HG02885 (cell line): Measurements from ENCODE around the gene MYL12B.
"Not testable (repeated sequence)": the region's sequence is repeated elsewhere in the genome, so short reads cannot be mapped to it uniquely, and the experiment has no call there.

ENCODE experiments used
- ATAC-seq: cut with Tn5 transposase; IDR thresholded peaks from one replicate; pipeline ENCODE4 v1.9.1; 2021; ENCODE audit warnings: mild to moderate bottlenecking; ENCODE audit not compliant: unreplicated experiment, poor library complexity

Gene MYL12B

DNA sequence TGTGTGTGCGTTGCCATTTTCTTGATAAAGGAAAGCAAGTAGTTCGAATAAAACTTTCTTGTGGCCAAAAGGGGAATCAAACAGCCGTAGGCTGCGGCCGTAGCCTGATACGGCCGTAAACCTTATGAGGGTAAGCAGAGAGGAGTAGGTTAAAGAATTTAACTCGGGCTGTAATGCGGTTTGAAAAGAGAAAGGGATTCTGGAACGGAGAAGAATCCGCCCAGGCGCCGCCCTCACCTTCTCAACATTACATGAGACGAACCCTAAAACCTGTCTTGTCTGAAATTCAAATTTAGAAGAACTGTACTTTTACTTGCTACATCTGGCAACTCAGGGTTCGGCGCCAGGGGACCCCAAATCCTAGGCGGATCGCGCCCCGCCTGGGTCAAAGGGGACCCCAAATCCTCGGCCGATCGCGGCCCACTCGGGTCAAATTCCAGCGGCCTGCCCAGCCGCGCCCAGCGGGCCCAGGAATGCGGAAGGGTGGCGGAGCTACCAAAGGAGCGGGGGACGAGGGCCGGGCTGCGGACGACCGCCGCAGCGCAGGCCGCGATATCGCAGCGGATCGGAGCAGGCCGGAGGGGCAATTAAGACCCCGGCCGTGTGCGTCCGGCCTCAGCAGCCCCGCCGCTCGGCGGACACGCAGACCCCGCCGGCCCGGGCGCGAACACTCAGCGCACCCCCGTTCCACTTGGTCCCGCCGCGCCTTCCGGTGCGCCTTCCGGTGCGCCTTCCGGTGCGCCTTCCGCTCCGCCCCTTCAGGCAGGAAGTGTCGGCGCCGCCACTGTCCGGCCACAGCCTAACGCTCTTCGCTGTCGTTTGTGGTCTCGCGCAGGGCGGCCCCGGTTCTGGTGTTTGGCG, at the start of gene MYL12B:
MYL12B (plus strand) TSS at position 761 of the 861 bp plus-strand sequence. CDS start 10,766 bp downstream, outside the sequence.
- peak; percentile 88 for ATAC-seq

- no peak for ATAC-seq
These were observed 49.3 kb upstream of the MYL12B start for GRCh38 chr18:3212657-3213056.

DNA sequence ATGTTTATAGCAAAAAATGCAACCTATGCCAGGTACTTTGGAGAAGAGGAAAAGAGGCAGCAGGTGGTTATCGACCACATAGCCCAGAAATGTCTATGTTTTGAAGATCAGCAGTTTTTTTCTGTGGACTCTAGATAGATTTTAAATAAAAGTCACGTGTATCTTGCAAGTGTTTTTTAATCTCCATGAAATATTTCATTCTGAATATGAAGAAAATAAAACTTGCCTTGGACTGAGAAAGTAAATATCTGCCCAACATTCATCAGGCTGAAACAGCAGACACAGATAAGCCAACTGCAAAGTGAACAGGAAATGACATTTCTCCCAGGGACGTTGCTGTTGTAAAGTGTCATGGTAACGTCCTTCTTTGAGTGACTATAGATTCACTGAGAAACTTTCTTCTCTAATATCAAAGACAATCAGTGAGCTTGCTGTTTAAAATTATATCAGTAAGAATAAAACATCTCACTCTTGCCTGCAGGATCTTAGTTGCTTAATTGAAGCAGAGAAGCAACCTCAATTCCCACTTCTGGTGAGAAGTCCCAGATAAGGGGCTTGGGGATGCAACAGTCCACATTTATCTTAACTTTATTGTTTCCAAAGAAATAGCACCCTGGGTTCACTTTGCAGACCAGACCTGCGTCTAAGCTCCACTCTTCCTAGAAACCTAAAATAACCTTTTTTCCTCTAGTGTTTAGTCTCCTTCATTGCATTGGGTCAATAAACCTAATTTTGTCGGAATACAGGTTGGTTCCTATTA, 48.5 kb upstream of the MYL12B start:
- ATAC-seq = no peak

DNA sequence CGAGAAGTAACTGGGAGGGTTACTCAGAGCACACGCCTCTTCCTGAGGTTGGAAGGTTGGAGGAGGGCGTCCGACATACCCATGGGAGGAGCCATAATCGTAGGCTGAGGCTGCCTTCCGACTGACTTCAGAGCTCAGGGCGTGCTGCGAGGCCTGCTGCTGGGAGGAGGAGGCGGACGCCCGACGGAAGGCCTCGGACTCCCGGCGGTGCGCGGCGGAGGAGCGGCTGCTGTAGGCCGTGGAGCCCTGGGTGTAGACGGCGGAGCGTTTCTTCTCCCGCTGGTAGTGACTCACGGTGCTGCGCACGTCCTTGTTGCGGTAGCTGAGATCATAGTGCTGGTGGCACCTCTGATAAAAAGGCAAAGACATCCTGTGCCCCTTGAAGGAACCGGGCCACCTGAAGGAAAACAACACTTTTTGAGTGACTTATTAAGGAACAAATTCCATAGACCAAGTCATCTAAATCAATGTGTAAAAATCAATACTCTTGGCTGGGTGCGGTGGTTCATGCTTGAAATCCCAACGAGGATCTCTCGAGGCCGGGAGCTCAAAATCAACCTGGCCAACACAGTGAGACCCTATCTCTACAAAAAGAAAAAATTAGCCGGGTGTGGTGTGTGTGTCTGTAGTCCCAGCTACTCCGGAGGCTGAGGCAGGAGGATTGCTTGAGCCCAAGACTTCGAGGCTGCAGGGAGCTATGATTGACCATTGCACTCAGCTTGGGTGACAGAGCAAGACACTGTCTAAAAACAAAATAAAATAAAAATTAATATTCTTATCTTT, 46.9 kb upstream of the MYL12B start:
- no peak for ATAC-seq

- no peak for ATAC-seq
These were observed 44.9 kb upstream of the MYL12B start for GRCh38 chr18:3216987-3217386.

DNA sequence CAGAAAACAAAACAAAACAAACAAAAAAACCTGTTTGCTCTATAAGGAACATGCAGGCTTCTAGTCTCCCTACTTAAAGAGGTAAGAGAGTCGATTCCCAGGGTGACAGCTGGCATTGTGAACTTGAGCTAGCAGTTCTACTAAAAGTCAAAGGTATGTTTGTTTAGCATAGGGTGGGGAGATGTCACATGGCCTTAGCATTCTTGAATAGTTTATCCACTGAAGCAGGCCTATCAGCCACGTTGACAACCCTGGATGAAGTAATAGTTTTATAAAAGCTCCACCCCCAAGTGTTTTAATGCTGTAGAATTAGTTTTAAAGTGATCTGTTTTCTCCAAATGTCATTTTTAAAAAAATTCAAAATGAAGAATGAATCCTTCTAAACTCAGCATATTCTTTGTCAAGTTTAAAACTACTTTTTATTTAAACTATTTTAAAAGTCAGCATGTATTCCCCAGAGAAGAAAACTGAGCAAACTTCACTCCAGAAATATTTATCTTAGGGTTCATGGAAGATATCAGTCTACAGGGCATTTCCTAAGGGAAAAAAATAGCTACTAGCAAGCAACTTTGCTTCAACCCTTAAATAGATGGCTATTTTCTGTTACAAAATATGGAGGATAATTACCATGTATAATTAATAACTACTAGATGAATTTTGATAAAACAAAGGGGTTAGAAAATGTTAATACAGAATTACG, 43.8 kb upstream of the MYL12B start:
- ATAC-seq = no peak

DNA sequence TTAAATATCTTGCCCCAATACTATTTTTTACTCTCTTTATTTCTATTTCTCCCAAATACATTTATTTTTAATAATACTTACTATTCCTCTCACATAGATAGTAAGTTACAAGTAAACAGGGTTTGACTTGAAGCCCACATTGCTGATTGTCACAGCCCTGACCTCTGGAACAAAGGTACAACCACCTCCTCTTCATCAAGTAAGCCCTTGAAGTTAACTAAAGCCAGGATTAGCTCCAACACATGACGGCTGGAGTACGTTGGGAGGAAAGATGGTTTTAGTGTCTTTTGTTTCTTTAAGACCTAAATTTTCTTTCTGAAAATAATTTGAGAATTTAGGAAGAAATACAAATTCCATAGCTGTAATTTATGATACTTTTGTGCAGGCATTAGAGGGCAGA, 43.1 kb upstream of the MYL12B start:
- ATAC-seq = no peak

- ATAC-seq = no peak
These were observed 42.7 kb upstream of the MYL12B start for GRCh38 chr18:3219241-3219630.

DNA sequence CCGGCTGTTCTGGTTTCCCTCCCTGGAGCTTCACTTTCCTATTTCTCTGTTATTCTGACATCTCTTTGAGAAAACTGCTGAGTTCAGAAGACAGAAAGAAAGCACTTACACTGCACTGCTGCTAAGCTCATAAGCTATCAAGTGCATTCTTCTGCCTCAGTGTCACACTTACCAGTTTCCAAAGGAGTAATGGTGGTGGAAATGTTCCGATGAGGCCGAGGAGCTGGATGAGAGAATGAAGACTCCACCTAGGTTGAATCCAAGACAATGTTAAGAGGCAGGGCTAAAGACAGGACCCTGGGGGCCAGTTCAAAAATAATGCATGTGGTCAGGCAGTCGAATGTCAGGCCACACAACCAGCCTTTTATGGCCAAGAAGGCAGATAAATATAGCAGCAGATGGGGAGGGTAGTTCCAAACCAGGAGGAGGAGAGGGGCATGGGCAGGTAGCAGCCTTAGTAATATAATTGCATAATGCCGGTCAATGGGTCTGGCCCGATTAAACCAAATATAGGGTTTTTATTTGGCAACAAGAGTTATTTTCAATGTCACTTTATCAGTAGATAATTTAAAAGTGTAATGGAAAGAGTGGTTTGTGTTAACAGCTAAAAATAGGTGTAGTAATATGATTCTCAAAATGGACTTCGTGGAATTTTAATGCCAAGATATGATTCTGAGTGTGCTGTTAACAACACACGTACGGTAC, 42.1 kb upstream of the MYL12B start, which contains the start of gene MYOM1:
MYOM1 (minus strand) TSS at position 338 of the 705 bp plus-strand sequence. CDS start 4,745 bp downstream, outside the sequence.
- ATAC-seq = no peak

- not testable (repeated sequence) for ATAC-seq
These were observed 41.1 kb upstream of the MYL12B start for GRCh38 chr18:3220868-3221267.

GRCh38 chr18:3221496-3221895, 40.4 kb upstream of the MYL12B start:
- ATAC-seq = no peak

DNA sequence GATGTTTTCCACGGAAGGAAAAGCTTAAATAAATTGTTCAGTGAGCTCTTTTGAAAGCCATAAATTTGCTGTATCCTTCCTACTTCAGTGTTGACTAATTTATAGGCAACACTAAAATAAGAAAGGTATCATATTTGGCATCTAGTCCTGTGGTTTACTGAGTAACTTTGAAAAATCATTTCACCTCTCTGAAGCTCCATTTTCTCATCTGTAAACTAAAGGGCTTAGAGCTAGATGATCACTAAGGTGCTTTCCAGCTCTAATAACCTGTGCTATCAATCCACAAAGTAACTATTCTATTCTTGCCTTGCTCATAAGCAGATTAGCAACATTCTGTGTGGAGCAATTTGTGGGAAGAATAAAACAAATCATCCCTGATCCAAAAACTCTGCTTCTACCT, 38.6 kb upstream of the MYL12B start:
- no peak for ATAC-seq

GRCh38 chr18:3224223-3224622, 37.7 kb upstream of the MYL12B start:
- ATAC-seq = no peak

DNA sequence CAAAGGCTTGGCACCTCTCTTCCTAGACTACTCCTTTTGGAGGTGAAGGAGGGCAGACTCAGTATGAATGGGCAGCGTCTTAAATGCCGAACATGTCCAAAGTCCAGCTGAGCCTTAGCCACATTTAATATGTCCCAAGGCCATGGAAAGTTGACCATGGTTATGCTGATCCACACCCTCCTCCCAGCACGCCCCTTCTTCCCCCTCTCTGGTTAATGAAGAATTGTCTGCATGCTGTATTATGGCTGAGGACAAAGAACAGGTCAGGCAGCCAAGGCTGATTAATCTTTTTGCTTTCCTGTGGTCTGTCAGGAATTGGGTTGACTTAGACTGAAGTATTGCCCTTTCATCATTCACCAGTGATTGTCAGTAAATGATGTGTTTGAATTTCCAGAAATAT, 36.3 kb upstream of the MYL12B start:
- no peak for ATAC-seq

- no peak for ATAC-seq
These were observed 35.9 kb upstream of the MYL12B start for GRCh38 chr18:3226048-3226447.

DNA sequence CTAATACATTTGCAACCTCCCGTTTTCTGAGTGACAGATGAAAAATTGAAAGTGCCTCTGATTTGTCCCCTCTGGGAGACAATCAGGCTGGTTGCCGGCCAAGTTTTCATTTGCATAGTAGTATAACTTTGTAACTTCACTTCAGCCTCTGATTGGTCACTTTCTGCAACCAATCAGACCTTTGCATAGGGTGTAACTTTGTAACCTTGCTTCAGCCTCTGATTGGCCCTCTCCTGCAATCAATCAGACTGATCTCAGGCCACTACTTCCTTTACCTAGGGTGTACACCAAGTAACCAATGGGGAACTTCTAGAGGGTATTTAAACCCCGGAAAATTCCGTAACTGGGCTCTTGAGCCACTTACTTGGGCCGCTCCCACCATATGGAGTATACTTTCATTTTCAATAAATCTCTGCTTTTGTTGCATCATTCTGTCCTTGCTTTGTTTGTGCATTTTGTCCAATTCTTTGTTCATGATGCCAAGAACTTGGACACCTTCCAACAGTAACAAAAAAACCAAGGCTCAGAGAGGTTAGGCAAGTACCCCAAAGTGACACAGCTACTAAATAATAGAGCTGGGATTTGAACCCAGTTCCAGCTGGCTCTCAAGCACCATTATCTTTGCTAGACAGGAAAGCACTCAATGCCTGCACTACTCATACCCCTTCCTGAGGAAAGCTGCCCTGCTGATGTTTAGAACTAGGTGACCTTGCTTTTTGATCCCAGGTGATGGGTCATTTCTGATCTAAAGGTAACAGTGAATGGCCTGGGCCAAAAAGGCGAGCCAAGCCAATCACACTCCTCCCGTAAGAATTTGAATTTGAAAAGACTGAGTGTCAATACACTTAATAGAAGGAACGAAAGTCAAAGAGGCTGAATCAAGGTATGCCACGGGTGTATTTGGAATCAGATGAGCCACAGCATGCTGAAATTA, 31.3 kb upstream of the MYL12B start:
- no peak for ATAC-seq

DNA sequence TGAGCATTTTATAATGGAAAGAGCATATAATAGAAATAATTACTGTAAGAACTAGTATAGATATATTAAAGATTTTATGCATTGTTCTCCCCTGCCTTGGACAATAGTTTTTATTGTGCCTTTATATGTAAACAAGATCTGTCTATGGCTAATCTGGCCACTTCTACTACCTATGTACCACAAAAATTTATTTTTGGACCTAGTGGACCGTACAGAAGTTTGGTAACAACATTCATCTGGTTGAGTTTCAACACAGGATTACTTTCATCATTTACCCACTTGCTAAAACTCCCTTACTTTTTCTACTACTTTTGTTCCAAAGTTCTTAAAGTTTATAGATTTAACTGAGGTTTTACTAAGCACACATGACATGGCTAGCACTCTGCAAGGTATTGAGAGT, 28.9 kb upstream of the MYL12B start:
- ATAC-seq = no peak

- no peak for ATAC-seq
These were observed 28.3 kb upstream of the MYL12B start for GRCh38 chr18:3233433-3234168.
